Measurements from ENCODE around the gene FKBP9. TPM values are rescaled to one million over a fixed set of nuclear protein-coding genes. Genes with fewer than 3 reads are reported as not detected.
"Not testable (repeated sequence)": the region's sequence is repeated elsewhere in the genome, so short reads cannot be mapped to it uniquely, and the experiment has no call there.

FKBP9 gene
- total RNA-seq, 1 donor = 7.3 TPM

- peak in 1 of 3 donors; percentile 9 for DNase-seq (ENCODE audit: low read depth in 2 of 3, low spot score in 2 of 3)
Measured at GRCh38 chr7:32948202-32948601, 9.0 kb upstream of the FKBP9 start.

- no peak for DNase-seq (ENCODE audit: low read depth in 2 of 3, low spot score in 2 of 3)
Measured at GRCh38 chr7:32952876-32953275, 4.4 kb upstream of the FKBP9 start.

GRCh38 chr7:32958046-32959025, 1.1 kb downstream of the FKBP9 start:
- DNase-seq (ENCODE audit: low read depth in 2 of 3, low spot score in 2 of 3) = no peak

GRCh38 chr7:32963880-32964301, 6.7 kb downstream of the FKBP9 start:
- DNase-seq (ENCODE audit: low read depth in 2 of 3, low spot score in 2 of 3) = peak in 1 of 3 donors; percentile 61

GRCh38 chr7:32964461-32965159, 7.4 kb downstream of the FKBP9 start:
- peak in 1 of 3 donors; percentile 29 for DNase-seq (ENCODE audit: low read depth in 2 of 3, low spot score in 2 of 3)

GRCh38 chr7:32966489-32967267, 9.4 kb downstream of the FKBP9 start:
- DNase-seq (ENCODE audit: low read depth in 2 of 3, low spot score in 2 of 3) = not testable (repeated sequence)

GRCh38 chr7:32967268-32967582, 10.0 kb downstream of the FKBP9 start:
- DNase-seq (ENCODE audit: low read depth in 2 of 3, low spot score in 2 of 3) = not testable (repeated sequence)

- not testable (repeated sequence) for DNase-seq (ENCODE audit: low read depth in 2 of 3, low spot score in 2 of 3)
Measured at GRCh38 chr7:32971967-32972366, 14.7 kb downstream of the FKBP9 start.

- DNase-seq (ENCODE audit: low read depth in 2 of 3, low spot score in 2 of 3) = not testable (repeated sequence)
Measured at GRCh38 chr7:32977159-32977558, 19.9 kb downstream of the FKBP9 start.

- DNase-seq (ENCODE audit: low read depth in 2 of 3, low spot score in 2 of 3) = not testable (repeated sequence)
Measured at GRCh38 chr7:32979246-32979645, 22.0 kb downstream of the FKBP9 start.

GRCh38 chr7:32979902-32980301, 22.7 kb downstream of the FKBP9 start:
- DNase-seq (ENCODE audit: low read depth in 2 of 3, low spot score in 2 of 3) = not testable (repeated sequence)

- peak in 2 of 3 donors; percentile 18 to 56 for DNase-seq (ENCODE audit: low read depth in 2 of 3, low spot score in 2 of 3)
Measured at GRCh38 chr7:32988148-32988547, 30.9 kb downstream of the FKBP9 start.

- not testable (repeated sequence) for DNase-seq (ENCODE audit: low read depth in 2 of 3, low spot score in 2 of 3)
Measured at GRCh38 chr7:32991068-32991585, 33.9 kb downstream of the FKBP9 start.

GRCh38 chr7:32991975-32992700, 34.9 kb downstream of the FKBP9 start:
- peak in 2 of 3 donors; percentile 36 to 61 for DNase-seq (ENCODE audit: low read depth in 2 of 3, low spot score in 2 of 3)

GRCh38 chr7:32992750-32993149, 35.5 kb downstream of the FKBP9 start:
- not testable (repeated sequence) for DNase-seq (ENCODE audit: low read depth in 2 of 3, low spot score in 2 of 3)

GRCh38 chr7:32997956-32998355, 40.7 kb downstream of the FKBP9 start:
- DNase-seq (ENCODE audit: low read depth in 2 of 3, low spot score in 2 of 3) = not testable (repeated sequence)

- DNase-seq (ENCODE audit: low read depth in 2 of 3, low spot score in 2 of 3) = peak in 1 of 3 donors; percentile 17
Measured at GRCh38 chr7:32998361-32999171, 41.3 kb downstream of the FKBP9 start.

- DNase-seq (ENCODE audit: low read depth in 2 of 3, low spot score in 2 of 3) = not testable (repeated sequence)
Measured at GRCh38 chr7:32999380-32999779, 42.1 kb downstream of the FKBP9 start.

GRCh38 chr7:33003111-33003510, 45.9 kb downstream of the FKBP9 start:
- DNase-seq (ENCODE audit: low read depth in 2 of 3, low spot score in 2 of 3) = not testable (repeated sequence)

Measured in hematopoietic multipotent progenitor cell (in vitro differentiated cells).